Activated CD4-positive, alpha-beta T cell treated with anti-CD3 and anti-CD28 coated beads, Interleukin-2, amount 10 ng/mL, durations not matched to agents 24 days and 14 days (primary cell): ENCODE data around the gene CRYGN. TPM values are rescaled to one million over a fixed set of nuclear protein-coding genes. Genes with fewer than 3 reads are reported as not detected.

Experiments used
- DNase-seq: peaks from one replicate; pipeline ENCODE4 v3.0.0; 2022
- H3K27ac Mint-ChIP-seq: one replicate; pipeline ENCODE4 v1.8.0; 2022; ENCODE audit warnings: mild to moderate bottlenecking, mixed read lengths
- H3K27me3 Mint-ChIP-seq: one replicate; pipeline ENCODE4 v1.8.0; 2022; ENCODE audit warnings: mixed read lengths
- H3K36me3 Mint-ChIP-seq: one replicate; pipeline ENCODE4 v1.8.0; 2022; ENCODE audit warnings: low read depth, mild to moderate bottlenecking, mixed read lengths
- H3K4me1 Mint-ChIP-seq: one replicate; pipeline ENCODE4 v1.8.0; 2021; ENCODE audit warnings: mixed read lengths
- H3K4me3 Mint-ChIP-seq: one replicate; pipeline ENCODE4 v1.8.0; 2022; ENCODE audit warnings: mild to moderate bottlenecking, moderate library complexity, mixed read lengths
- H3K9me3 Mint-ChIP-seq: one replicate; pipeline ENCODE4 v1.8.0; 2021; ENCODE audit warnings: mixed read lengths
- intact Hi-C: fragments of 100-400 bp; cut with micrococcal nuclease; formaldehyde crosslinking; loops from one replicate; pipeline ENCODE4 v1.15.1; 2023
- total RNA-seq: library from RNA; stranded (reverse); gene quantifications from 2 replicates; pipeline ENCODE4 v1.2.3, GENCODE V29; 2022

CRYGN gene
- total RNA-seq, 1 donor from 2014 or later: not detected

DNA sequence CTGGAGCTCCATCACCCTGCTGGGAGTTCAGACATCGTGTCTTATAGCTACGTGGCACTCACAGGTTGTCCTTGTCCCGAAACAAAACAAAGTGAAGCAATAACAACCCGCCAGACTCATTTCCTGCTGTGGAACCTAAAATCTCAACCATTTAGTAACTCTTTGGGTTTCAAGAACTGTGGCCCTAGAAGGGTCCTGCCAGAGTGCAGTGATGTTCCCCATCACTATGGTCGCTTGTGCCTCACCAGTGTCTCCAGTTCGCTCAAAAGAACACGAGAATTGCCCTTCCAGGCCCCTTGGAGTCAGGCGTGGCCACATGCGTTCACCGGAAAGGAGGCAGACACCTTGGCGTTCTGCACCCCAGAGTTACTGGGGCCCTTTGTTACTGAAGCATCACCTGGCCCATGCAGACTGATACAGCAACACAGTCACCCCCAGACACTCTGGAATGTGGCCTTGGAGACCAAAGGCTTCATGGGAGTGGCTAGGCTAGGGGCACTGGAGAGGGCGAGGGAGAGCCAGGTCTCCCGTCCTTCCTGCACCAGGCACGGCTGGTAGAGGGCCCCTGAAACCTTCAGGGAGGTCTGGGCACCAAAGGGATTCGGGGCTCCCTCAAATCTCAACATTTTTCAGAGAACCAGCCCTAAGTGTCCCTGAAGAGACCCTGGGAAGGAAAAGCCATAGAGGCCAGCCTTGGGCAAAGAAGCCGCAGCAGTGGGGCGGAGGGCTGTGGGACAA, 908 bp downstream of the CRYGN start:
- Mint-ChIP-seq H3K36me3 (no peaks in the 10 kb centered on the region), H3K9me3 (no peaks in the 10 kb centered on the region), H3K4me1 (peaks cover 16% of the 10 kb centered on the region), H3K27ac (no peak overlapping the region), H3K27me3 (peaks cover 22% of the 10 kb centered on the region), H3K4me3 (no peak overlapping the region)
- intact Hi-C loops: no loop called here
- no peak for DNase-seq

DNA sequence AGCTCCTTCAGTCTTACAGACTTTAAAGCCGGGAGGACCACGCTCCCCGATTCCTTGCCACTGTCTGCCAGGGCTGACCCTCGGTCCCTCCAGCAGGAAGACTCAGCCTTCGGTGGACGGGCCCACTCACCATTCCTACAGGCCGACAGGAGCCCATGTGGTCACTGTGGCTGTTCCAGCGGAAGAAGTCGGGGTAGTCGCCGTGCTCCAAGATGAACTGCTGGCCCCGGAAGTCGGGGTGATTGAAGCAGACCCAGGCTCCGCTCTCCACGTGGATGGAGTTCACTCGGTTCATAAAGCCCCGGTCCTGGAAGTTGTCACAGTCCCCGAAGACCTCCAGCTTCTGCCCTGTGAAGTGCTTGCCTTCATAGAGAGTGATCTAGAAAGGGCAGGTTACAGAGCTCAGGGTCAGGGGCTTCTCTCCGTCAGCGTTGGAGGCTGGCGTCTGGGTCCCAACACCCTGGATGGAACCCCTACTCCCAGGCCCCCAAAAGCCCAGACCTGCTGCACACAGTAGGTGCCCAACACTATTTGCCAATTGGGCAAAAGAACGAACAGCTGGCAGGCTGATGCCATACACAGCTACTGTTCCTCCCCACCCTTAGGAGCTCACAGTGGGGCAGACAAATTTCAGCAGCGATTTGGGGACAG, 1.9 kb downstream of the CRYGN start:
- DNase-seq: no peak
- Mint-ChIP-seq H3K27ac (no peak overlapping the region), H3K4me3 (no peak overlapping the region), H3K4me1 (peaks cover 20% of the 10 kb centered on the region), H3K27me3 (peaks cover 20% of the 10 kb centered on the region), H3K9me3 (no peaks in the 10 kb centered on the region), H3K36me3 (no peaks in the 10 kb centered on the region)
- intact Hi-C loops: no loop called here

DNA sequence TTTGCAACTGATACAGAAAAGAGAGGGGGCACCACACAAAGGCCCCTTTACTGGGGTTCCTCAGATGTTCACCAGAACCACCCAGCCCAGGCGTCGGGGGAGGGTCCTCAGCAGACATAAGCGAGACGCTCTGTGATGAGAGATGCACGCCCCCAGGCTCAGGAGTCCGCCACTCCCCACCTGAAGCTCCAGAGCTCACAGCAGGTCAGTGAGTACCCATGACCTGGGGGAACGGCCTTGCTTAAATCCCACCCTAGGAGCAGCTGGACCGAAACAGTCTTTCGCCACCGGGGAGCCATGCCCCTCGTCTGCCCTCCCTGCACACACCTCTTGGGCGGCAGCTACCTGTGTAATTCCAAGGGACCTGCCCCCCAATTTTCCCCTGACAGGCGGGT, 2.8 kb downstream of the CRYGN start:
- Mint-ChIP-seq H3K4me1 (peaks cover 24% of the 10 kb centered on the region), H3K27ac (no peak overlapping the region)
- intact Hi-C loops: no loop called here

DNA sequence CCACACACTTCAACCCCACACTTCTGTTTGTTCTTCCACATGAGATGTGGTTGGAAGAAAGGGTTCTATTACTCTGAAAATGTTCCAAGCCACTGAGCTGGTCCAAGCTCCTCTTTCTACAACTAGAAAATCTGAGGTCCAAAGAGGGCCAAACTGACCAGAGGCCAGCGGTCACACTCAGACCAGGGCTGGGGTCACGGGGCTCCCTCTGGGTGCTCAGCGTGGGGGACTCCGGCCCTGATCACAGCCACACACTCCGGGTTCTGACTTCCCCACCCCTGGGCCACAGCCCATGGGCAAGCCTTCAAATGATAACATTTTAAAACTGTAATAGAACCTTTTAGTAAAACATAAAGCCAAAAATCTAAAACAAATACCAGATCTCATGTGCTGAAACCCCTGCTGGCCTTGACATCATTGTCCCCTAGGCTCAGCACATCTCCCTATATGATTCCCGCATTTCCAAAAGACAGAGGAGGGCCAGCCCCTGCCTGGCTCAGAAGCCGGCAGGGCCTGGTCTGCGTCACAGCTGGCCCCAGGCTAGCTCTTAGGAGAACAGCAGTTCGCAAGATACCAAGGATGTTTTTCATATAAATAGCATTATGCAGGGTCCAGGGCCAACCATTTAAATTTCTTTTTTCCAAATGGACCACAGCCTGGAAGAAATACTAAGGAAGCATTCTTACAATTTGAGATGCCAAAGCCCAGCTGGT, 3.3 kb downstream of the CRYGN start:
- Mint-ChIP-seq H3K27me3 (peaks cover 14% of the 10 kb centered on the region), H3K4me1 (peaks cover 22% of the 10 kb centered on the region), H3K4me3 (no peak overlapping the region), H3K27ac (no peak overlapping the region), H3K9me3 (no peaks in the 10 kb centered on the region), H3K36me3 (no peaks in the 10 kb centered on the region)
- intact Hi-C loops: no loop called here
- no peak for DNase-seq

More for the DNA sequence above, 2.8 kb downstream of the CRYGN start:
- H3K4me3 Mint-ChIP-seq: no peak overlapping the region
- H3K36me3 Mint-ChIP-seq: no peaks in the 10 kb centered on the region
- no peaks in the 10 kb centered on the region for H3K9me3 Mint-ChIP-seq
- no peak for DNase-seq
- peaks cover 16% of the 10 kb centered on the region for H3K27me3 Mint-ChIP-seq

DNA sequence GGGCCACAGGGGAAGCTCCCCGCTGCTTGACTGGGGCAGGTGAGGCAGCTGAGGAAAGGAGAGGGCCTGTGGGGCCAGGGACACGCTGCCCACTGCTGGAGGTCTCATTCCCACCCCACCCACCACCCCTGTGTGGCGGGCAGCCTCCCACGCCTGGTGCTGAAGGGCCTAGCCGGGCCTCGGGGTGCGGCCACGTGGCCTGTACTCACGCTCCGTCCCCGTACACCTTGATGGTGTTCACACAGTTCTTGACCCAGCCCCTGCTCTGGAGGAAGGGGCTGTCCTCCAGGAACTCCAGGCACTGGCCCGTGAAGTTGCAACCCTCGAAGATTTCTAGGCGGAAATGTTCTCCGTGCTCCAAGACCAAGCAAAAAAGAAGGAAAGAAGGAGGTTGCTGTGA, 4.0 kb downstream of the CRYGN start:
- H3K27me3 Mint-ChIP-seq: peaks cover 11% of the 10 kb centered on the region
- no peak overlapping the region for H3K27ac Mint-ChIP-seq
- H3K4me1 Mint-ChIP-seq: peaks cover 17% of the 10 kb centered on the region
- no peaks in the 10 kb centered on the region for H3K36me3 Mint-ChIP-seq
- H3K4me3 Mint-ChIP-seq: no peak overlapping the region
- no peaks in the 10 kb centered on the region for H3K9me3 Mint-ChIP-seq
- no peak for DNase-seq
- intact Hi-C loops: no loop called here

DNA sequence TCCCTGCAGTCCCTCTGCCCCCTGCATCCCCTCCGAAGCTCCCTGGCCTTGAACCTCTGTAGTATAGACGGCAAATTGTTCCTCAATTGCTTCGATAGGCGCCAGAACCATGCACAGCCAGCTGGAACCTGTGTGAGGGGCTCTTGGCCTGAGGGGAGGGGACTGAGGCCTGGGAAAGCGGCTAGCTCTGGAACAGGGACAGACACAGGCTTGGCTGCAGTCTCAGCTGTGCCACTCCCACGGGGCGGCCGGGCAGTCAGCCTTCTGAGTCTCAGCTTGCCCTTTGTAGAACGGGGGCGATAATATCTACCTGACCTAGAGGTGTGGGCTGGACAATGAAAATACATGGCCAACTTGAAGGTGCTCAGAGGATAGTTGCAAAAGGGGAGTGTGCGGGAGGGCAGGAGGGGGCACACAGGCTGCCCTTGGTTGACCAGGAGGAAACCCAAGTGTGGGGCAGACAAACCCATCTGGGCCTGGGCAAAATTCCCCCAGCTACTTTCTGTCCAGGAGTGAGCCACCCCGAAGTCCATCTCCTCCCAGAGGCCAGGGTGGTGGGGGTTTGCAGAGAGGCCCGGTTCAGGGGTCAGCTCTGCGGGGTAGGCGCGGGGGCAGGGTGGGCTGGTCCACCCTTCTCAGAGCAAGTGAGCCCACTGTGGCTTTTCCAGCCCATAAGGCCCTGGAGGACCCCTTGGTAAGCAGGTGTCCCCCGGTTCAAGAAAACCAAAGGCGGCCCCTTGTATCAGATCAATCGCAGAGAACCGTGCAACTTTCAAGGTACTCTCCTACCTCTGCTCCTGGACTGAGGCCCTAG, 4.6 kb downstream of the CRYGN start:
- no peak overlapping the region for H3K27ac Mint-ChIP-seq

DNA sequence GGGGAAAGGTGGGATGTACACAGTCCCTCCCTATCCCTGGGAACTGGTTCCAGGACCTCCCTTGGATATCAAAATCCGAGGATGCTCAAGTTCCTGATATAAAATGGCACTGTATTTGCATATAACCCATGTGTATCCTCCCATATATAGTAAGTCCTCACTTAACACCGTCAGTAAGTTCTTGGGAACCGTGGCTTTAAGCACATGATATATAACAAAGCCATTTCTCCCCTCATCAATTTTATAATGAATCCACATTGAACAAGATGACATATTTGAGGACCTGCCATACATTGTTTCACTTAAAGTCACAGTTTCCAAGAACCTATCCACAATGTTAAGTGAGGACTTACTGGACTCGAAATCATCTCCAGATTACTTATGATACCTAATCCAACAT, 5.4 kb downstream of the CRYGN start:
- DNase-seq: no peak
- Mint-ChIP-seq H3K9me3 (no peaks in the 10 kb centered on the region), H3K4me1 (peaks cover 20% of the 10 kb centered on the region), H3K4me3 (no peak overlapping the region), H3K36me3 (no peaks in the 10 kb centered on the region), H3K27me3 (peaks cover 4% of the 10 kb centered on the region), H3K27ac (no peak overlapping the region)
- intact Hi-C loops: no loop called here

More for the DNA sequence above, 4.6 kb downstream of the CRYGN start:
- no peaks in the 10 kb centered on the region for H3K9me3 Mint-ChIP-seq
- H3K36me3 Mint-ChIP-seq: no peaks in the 10 kb centered on the region
- H3K4me1 Mint-ChIP-seq: peaks cover 15% of the 10 kb centered on the region
- H3K4me3 Mint-ChIP-seq: no peak overlapping the region
- intact Hi-C loops: no loop called here
- DNase-seq: no peak
- peaks cover 6% of the 10 kb centered on the region for H3K27me3 Mint-ChIP-seq

DNA sequence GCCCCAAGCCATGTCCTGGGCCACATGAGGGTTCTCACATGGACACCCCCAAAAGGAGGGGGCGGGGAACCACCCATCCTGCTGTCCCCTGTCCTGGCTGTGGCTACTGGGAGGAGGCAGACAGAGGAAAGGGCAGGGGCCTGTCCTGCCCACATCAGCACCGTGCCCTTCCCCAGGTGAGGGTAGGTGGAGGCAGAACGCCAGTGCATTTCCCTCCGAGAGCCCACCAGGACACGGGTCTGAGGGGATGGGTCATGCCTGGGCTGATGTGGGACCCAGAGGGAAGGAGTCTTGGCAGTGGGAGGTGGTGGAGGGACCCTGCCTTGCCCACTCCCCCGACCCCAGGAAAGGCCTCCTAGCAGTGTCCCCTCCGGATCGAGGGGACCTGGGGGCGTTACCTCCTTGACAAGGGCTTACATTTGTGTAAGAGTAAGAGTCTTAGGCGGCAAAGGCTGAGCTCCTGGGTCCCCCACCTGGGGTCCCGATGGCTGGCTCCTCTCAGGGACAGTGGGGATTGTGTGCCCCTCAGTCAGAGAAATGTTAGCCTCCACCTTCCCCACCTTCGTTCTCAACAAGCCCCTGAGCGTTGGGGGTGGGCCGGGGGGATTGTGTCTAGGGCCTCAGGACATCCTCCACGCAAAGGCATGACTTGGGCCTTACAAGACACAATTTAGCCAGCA, 6.1 kb downstream of the CRYGN start:
- Mint-ChIP-seq H3K27ac (no peak overlapping the region), H3K4me1 (peaks cover 25% of the 10 kb centered on the region), H3K27me3 (peaks cover 2% of the 10 kb centered on the region), H3K36me3 (no peaks in the 10 kb centered on the region), H3K9me3 (no peaks in the 10 kb centered on the region), H3K4me3 (no peak overlapping the region)
- intact Hi-C loops: no loop called here
- DNase-seq: no peak

DNA sequence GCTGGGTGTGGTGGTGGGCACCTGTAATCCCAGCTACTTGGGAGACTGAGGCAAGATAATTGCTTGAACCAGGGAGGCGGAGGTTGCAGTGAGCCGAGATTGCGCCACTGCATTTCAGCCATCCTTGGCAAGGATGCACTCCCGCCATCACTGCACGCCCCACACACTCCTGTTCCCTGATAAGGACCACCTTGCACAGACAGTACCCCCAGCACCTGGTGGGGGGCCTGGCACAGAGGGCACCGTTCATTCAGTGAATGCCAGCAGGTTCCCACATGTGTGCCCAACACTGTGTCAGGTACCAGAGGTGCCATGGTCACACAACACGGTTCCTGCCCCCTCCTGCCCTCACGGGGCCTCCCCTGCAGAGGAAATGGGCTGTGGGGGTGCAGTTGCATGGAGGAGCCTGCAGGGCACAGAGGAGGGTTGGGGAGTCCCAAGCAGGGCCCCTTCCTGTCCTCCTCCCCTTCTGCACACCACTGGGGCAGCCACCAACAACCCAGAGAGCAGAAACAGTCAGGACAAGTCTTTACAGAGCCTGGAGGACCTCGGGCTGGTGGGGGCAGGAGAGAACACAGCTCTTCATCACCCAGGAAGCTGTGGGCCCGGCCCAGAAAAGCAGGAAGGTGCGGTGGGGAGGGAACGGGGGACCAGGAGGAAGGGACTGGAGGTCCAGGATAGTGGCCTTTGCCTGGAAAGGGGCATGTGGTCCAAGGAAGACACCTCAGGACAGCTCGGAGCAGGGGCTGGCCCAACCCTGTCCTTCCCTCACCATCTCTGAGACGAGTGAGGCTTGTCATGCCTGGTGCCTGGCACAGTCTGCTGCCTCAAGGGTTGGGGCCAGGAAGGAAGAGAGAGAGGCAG, 7.1 kb downstream of the CRYGN start:
- no peaks in the 10 kb centered on the region for H3K27me3 Mint-ChIP-seq
- no peaks in the 10 kb centered on the region for H3K9me3 Mint-ChIP-seq
- peak overlapping the region; percentile 45 for H3K4me3 Mint-ChIP-seq
- peak; percentile 88 for DNase-seq
- H3K36me3 Mint-ChIP-seq: no peaks in the 10 kb centered on the region
- H3K4me1 Mint-ChIP-seq: peaks cover 28% of the 10 kb centered on the region
- H3K27ac Mint-ChIP-seq: peak overlapping the region; percentile 74
- intact Hi-C loops: no loop called here

DNA sequence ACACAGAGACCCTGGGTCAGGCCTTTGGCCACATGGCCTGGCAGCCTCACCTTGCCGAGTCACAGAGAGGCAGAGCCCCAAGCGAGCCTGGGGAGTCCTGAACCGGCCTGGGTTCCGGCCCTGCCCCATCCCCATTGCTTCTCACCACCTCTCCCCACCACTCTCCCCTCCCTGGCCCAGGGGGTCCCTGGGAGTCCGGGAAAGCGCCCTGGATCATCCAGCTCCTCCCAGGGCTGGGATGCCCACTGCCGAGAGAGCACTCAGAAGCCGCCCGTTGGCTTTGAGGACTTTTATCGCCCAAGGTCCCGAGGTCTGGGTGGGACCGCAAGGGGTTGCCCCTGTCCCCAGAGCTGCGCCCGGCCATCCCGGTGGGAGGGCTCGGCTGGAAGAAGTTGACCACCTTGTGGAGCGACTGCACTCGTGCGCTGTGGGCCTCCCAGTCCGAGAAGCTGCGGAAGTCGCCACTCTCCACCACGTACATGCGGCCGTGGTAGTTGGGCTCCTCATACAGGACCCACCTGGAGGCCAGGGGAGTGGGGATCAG, 8.1 kb downstream of the CRYGN start:
- Mint-ChIP-seq H3K9me3 (no peaks in the 10 kb centered on the region), H3K27ac (no peak overlapping the region), H3K27me3 (peaks cover under 1% of the 10 kb centered on the region), H3K36me3 (no peaks in the 10 kb centered on the region), H3K4me1 (peaks cover 30% of the 10 kb centered on the region), H3K4me3 (no peak overlapping the region)
- intact Hi-C loops: loop anchor here (2.0 kb wide), 1 partner anchor 17 kb away; no protein-coding TSS in a partner anchor
- DNase-seq: no peak

DNA sequence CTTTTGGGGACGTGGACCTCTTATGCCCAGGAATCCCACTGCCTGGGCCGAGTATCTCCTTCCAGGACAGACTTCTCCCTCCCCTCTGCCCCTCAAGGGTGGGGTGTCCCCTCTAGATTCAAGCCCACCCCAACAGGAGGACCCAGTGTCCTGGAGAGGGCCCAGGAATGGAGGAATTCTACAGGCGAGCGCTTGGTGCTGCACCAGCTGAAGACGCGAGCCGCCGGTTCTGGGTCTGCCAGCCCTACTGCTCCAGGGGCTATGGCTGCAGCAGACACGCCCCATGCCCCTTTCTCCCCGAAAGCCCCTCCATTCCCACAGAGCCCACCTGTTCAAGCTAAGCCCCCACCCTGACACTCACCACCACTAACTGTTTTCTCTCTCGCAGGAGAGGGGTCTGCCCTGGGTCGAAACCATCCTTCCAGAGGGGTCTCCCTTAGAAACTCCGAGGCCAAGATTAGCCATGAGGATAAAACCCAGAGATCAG, 8.6 kb downstream of the CRYGN start:
- intact Hi-C loops: loop anchor here (2.0 kb wide), 1 partner anchor 17 kb away; no protein-coding TSS in a partner anchor
- H3K27ac Mint-ChIP-seq: no peak overlapping the region
- no peak overlapping the region for H3K4me3 Mint-ChIP-seq
- peaks cover 30% of the 10 kb centered on the region for H3K4me1 Mint-ChIP-seq
- no peak for DNase-seq
- H3K27me3 Mint-ChIP-seq: peaks cover 2% of the 10 kb centered on the region
- H3K36me3 Mint-ChIP-seq: no peaks in the 10 kb centered on the region
- no peaks in the 10 kb centered on the region for H3K9me3 Mint-ChIP-seq
